Measurements from ENCODE around the gene TMEM168. TPM values are rescaled to one million over a fixed set of nuclear protein-coding genes. Genes with fewer than 3 reads are reported as not detected.
"Not testable (repeated sequence)": the region's sequence is repeated elsewhere in the genome, so short reads cannot be mapped to it uniquely, and the experiment has no call there.

TMEM168 gene
- total and polyA plus RNA-seq, 2 donors from 2014 or later, result 8.8 to 26.9 TPM

- peak in 1 of 5 donors; percentile 14 for DNase-seq
- TF ChIP-seq, protein P1, sequence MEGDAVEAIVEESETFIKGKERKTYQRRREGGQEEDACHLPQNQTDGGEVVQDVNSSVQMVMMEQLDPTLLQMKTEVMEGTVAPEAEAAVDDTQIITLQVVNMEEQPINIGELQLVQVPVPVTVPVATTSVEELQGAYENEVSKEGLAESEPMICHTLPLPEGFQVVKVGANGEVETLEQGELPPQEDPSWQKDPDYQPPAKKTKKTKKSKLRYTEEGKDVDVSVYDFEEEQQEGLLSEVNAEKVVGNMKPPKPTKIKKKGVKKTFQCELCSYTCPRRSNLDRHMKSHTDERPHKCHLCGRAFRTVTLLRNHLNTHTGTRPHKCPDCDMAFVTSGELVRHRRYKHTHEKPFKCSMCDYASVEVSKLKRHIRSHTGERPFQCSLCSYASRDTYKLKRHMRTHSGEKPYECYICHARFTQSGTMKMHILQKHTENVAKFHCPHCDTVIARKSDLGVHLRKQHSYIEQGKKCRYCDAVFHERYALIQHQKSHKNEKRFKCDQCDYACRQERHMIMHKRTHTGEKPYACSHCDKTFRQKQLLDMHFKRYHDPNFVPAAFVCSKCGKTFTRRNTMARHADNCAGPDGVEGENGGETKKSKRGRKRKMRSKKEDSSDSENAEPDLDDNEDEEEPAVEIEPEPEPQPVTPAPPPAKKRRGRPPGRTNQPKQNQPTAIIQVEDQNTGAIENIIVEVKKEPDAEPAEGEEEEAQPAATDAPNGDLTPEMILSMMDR (IDR thresholded peaks at IDR 0.05; ENCODE audit: borderline replicate concordance, extremely low read depth, insufficient read depth), result no peak
- no peak overlapping the region for H3K27ac ChIP-seq (ENCODE audit: low read depth in 2 of 2, low read length in 2 of 2)
Measured at GRCh38 chr7:112799448-112800120, 9.4 kb upstream of the TMEM168 start.

GRCh38 chr7:112798274-112799159, 8.3 kb upstream of the TMEM168 start:
- Histone ChIP-seq H3K9ac (ENCODE audit: low read length in 3 of 3) (no peak overlapping the region), H3K9me3 (ENCODE audit: control insufficient read depth in 2 of 3, insufficient read depth in 1 of 3, low read length in 3 of 3) (no peaks in the 10 kb centered on the region), H3K4me3 (ENCODE audit: low read length in 3 of 3) (no peak overlapping the region), H3K27me3 (ENCODE audit: control insufficient read depth, insufficient read depth, low read length) (no peaks in the 10 kb centered on the region), H3K27ac (ENCODE audit: low read depth in 2 of 2, low read length in 2 of 2) (no peak overlapping the region), H3K4me1 (ENCODE audit: control insufficient read depth in 2 of 3, insufficient read depth in 2 of 3, low read depth in 1 of 3, low read length in 3 of 3) (no peaks in the 10 kb centered on the region), H3K36me3 (ENCODE audit: control insufficient read depth in 2 of 3, insufficient read depth in 3 of 3, low read length in 3 of 3) (no peaks in the 10 kb centered on the region)
- no peak for FAIRE-seq
- intact Hi-C loops (cut with DNase I), result no loop called here
- peak in 2 of 5 donors; percentile 16 to 51 for DNase-seq
- TF ChIP-seq, protein P1 (IDR thresholded peaks at IDR 0.05; ENCODE audit: borderline replicate concordance, extremely low read depth, insufficient read depth), result no peak

More at GRCh38 chr7:112799448-112800120, 9.4 kb upstream of the TMEM168 start:
- H3K4me1 ChIP-seq (ENCODE audit: control insufficient read depth in 2 of 3, insufficient read depth in 2 of 3, low read depth in 1 of 3, low read length in 3 of 3), result no peaks in the 10 kb centered on the region
- H3K27me3 ChIP-seq (ENCODE audit: control insufficient read depth, insufficient read depth, low read length), result no peaks in the 10 kb centered on the region
- no peak overlapping the region for H3K9ac ChIP-seq (ENCODE audit: low read length in 3 of 3)
- intact Hi-C loops (cut with DNase I), result no loop called here
- no peaks in the 10 kb centered on the region for H3K9me3 ChIP-seq (ENCODE audit: control insufficient read depth in 2 of 3, insufficient read depth in 1 of 3, low read length in 3 of 3)
- FAIRE-seq, result no peak
- no peaks in the 10 kb centered on the region for H3K36me3 ChIP-seq (ENCODE audit: control insufficient read depth in 2 of 3, insufficient read depth in 3 of 3, low read length in 3 of 3)
- H3K4me3 ChIP-seq (ENCODE audit: low read length in 3 of 3), result no peak overlapping the region

DNA sequence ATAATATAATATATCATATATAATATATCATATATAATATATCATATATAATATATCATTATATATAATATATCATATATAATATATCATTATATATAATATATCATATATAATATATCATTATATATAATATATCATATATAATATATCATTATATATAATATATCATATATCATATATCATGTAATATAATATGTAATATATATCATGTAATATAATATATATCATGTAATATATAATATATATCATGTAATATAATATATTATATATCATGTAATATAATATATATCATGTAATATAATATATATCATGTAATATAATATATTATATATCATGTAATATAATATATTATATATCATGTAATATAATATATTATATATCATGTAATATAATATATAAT, 6.4 kb upstream of the TMEM168 start:
- H3K9ac ChIP-seq (ENCODE audit: low read length in 3 of 3); H3K27me3 ChIP-seq (ENCODE audit: control insufficient read depth, insufficient read depth, low read length); H3K9me3 ChIP-seq (ENCODE audit: control insufficient read depth in 2 of 3, insufficient read depth in 1 of 3, low read length in 3 of 3); DNase-seq; H3K27ac ChIP-seq (ENCODE audit: low read depth in 2 of 2, low read length in 2 of 2); H3K4me3 ChIP-seq (ENCODE audit: low read length in 3 of 3); H3K36me3 ChIP-seq (ENCODE audit: control insufficient read depth in 2 of 3, insufficient read depth in 3 of 3, low read length in 3 of 3); intact Hi-C loops (cut with DNase I); H3K4me1 ChIP-seq (ENCODE audit: control insufficient read depth in 2 of 3, insufficient read depth in 2 of 3, low read depth in 1 of 3, low read length in 3 of 3); FAIRE-seq: not testable (repeated sequence)

DNA sequence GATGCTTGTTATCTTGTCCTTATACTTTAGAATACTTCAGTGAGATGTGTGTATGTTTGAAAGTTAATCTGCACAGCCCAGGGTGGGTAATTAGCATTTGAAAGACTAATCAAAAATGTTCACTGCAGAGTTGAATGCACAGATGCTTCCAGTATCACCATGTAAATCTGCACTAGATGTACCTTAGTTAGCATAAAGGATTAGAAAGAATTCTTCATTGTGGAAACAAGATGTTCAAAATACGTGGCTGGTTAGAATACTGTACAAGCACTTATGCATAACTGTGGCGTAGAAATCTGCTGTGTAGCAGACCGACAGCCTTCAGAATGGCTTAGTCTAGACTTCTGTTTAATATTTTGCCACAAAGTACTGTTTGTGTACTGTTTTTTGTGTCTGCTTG, 2.2 kb upstream of the TMEM168 start:
- no peaks in the 10 kb centered on the region for H3K36me3 ChIP-seq (ENCODE audit: control insufficient read depth in 2 of 3, insufficient read depth in 3 of 3, low read length in 3 of 3)
- intact Hi-C loops (cut with DNase I), result no loop called here
- TF ChIP-seq, protein P1 (IDR thresholded peaks at IDR 0.05; ENCODE audit: borderline replicate concordance, extremely low read depth, insufficient read depth), result no peak
- H3K9me3 ChIP-seq (ENCODE audit: control insufficient read depth in 2 of 3, insufficient read depth in 1 of 3, low read length in 3 of 3), result no peaks in the 10 kb centered on the region
- peaks cover 5 to 6% (median 6%) of the 10 kb centered on the region in 3 donors for H3K4me1 ChIP-seq (ENCODE audit: control insufficient read depth in 2 of 3, insufficient read depth in 2 of 3, low read depth in 1 of 3, low read length in 3 of 3)
- FAIRE-seq (no peak), DNase-seq (no peak)
- H3K27me3 ChIP-seq (ENCODE audit: control insufficient read depth, insufficient read depth, low read length), result no peaks in the 10 kb centered on the region
- H3K27ac ChIP-seq (ENCODE audit: low read depth in 2 of 2, low read length in 2 of 2), result no peak overlapping the region
- H3K9ac ChIP-seq (ENCODE audit: low read length in 3 of 3), result no peak overlapping the region
- no peak overlapping the region for H3K4me3 ChIP-seq (ENCODE audit: low read length in 3 of 3)

Measured in kidney (tissue), 14 donors.